ENCODE measurements around the gene SLC22A1. TPM values are rescaled to one million over a fixed set of nuclear protein-coding genes. Genes with fewer than 3 reads are reported as not detected.

SLC22A1 gene
- total RNA-seq, 4 donors from 2014 or later = 0.26 to 0.52 (median 0.33) TPM; not detected in 1

DNA sequence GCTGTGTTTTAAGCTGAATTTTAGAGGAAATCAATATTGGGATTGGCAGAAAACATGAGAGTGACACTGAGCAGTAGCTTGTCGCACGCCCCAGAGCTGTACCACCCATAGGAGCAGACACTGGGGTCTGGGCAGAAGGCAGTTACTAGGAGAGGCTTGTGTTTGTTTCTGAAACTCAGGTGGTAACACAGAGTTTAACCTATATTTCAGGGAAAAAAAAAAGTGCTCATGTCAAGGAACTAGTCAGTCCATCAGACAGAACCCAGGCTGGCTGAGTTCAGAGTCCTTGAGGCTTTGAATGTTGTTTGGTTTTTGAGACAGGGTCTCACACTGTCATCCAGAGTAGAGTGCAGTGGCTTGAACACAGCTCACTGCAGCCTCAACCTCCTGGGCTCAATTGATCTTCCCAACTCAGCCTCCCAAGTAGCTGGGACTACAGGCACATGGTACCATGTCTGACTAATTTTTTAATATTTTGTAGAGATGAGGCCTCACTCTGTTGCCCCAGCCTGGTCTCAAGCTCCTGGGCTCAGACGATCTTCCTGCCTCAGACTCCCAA, 6.6 kb downstream of the SLC22A1 start:
- intact Hi-C loops (cut with DNase I) = no loop called here
- Histone ChIP-seq H3K27me3 (no peaks in the 10 kb centered on the region), H3K4me1 (no peaks in the 10 kb centered on the region), H3K9me3 (no peaks in the 10 kb centered on the region), H3K36me3 (no peaks in the 10 kb centered on the region), H3K27ac (replicated peaks in 1 of 4) (no peak overlapping the region), H3K4me3 (no peak overlapping the region)
- TF ChIP-seq, protein P1, sequence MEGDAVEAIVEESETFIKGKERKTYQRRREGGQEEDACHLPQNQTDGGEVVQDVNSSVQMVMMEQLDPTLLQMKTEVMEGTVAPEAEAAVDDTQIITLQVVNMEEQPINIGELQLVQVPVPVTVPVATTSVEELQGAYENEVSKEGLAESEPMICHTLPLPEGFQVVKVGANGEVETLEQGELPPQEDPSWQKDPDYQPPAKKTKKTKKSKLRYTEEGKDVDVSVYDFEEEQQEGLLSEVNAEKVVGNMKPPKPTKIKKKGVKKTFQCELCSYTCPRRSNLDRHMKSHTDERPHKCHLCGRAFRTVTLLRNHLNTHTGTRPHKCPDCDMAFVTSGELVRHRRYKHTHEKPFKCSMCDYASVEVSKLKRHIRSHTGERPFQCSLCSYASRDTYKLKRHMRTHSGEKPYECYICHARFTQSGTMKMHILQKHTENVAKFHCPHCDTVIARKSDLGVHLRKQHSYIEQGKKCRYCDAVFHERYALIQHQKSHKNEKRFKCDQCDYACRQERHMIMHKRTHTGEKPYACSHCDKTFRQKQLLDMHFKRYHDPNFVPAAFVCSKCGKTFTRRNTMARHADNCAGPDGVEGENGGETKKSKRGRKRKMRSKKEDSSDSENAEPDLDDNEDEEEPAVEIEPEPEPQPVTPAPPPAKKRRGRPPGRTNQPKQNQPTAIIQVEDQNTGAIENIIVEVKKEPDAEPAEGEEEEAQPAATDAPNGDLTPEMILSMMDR (IDR thresholded peaks at IDR 0.05) = no peak
- no peak for TF ChIP-seq EP300 (IDR thresholded peaks at IDR 0.05)
- WGBS = 95% methylated on average over 3 of the region's 3 CpGs
- DNase-seq (ENCODE audit: extremely low spot score) = no peak

DNA sequence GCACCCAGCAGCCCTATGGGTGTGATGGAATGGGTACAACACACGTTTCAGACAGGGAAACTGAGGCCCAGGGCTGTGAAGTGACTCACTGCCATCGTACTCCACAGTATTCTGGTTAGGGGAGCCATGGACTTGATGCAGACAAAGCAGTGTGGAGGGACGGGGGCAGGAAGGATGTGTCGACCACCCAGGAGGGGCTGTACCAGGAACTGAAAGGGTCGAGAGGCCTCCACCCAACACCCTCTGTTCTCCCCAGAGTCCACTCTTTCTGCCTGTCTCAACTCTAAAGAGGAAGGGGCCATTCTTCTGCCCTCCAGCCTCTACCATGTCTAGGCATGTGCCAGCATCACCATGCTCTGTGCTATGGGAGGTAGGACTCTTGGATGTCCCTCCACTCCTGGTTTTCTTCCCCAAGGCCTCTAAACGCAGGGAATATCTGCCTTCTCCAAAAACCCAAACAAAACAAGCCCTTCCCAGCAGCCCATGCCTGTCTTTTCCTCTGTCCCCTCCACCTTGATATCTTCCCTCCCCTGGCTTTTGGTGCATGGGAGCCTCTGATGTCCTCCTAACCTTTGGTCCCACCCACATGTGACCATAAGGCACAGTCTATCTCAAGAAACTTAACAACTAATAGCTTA, 7.4 kb downstream of the SLC22A1 start:
- TF ChIP-seq POLR2A (IDR thresholded peaks at IDR 0.05; ENCODE audit: low read depth) (no peak), POLR2AphosphoS5 (IDR thresholded peaks at IDR 0.05) (no peak), EP300 (IDR thresholded peaks at IDR 0.05) (no peak)
- TF ChIP-seq, protein P1 (IDR thresholded peaks at IDR 0.05) = no peak
- intact Hi-C loops (cut with DNase I) = no loop called here
- H3K27ac ChIP-seq (replicated peaks in 1 of 4) = no peak overlapping the region
- no peak overlapping the region for H3K4me3 ChIP-seq
- 69% methylated on average over 6 of the region's 6 CpGs for WGBS
- H3K27me3 ChIP-seq = no peaks in the 10 kb centered on the region
- no peaks in the 10 kb centered on the region for H3K36me3 ChIP-seq
- no peak for DNase-seq (ENCODE audit: extremely low spot score)
- no peaks in the 10 kb centered on the region for H3K9me3 ChIP-seq
- no peaks in the 10 kb centered on the region for H3K4me1 ChIP-seq

DNA sequence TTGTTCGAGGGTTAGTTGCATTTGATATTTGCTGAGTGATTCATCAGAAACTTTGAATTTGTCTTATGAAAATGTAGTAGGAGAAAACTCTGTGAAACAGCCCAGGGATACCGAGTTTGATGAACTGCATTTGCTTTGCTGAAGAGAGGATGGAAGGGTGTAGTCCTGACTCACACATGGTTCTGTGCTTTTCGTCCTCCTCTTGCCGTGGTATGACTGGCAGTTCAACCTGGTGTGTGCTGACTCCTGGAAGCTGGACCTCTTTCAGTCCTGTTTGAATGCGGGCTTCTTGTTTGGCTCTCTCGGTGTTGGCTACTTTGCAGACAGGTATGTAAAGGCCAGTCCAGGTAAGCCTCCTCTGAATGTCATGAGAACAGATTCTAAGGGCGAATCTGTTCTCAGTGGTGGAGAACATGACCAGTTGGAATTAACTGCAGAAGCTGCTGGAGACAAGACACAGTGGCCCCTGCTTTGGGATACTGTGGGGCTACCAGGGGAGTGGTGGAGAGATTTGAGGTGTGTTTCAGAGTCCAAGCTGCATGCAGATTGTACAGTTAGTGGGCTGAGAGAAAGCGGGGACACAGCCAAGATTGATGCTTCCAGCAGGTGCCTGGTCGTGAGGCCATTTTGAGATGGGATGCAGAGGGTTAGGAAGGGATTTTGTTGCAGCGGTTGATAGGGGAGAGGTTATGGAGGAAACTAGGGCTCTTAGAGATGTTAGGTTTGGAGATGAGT, 8.4 kb downstream of the SLC22A1 start:
- no peaks in the 10 kb centered on the region for H3K4me1 ChIP-seq
- 90% methylated on average over 10 of the region's 10 CpGs for WGBS
- TF ChIP-seq POLR2AphosphoS5 (IDR thresholded peaks at IDR 0.05) (no peak), POLR2A (IDR thresholded peaks at IDR 0.05; ENCODE audit: low read depth) (no peak), EP300 (IDR thresholded peaks at IDR 0.05) (no peak)
- TF ChIP-seq, protein P1 (IDR thresholded peaks at IDR 0.05) = no peak
- no peaks in the 10 kb centered on the region for H3K36me3 ChIP-seq
- H3K27ac ChIP-seq (replicated peaks in 1 of 4) = no peak overlapping the region
- no peaks in the 10 kb centered on the region for H3K9me3 ChIP-seq
- intact Hi-C loops (cut with DNase I) = no loop called here
- DNase-seq (ENCODE audit: extremely low spot score) = no peak
- no peaks in the 10 kb centered on the region for H3K27me3 ChIP-seq
- H3K4me3 ChIP-seq = no peak overlapping the region

DNA sequence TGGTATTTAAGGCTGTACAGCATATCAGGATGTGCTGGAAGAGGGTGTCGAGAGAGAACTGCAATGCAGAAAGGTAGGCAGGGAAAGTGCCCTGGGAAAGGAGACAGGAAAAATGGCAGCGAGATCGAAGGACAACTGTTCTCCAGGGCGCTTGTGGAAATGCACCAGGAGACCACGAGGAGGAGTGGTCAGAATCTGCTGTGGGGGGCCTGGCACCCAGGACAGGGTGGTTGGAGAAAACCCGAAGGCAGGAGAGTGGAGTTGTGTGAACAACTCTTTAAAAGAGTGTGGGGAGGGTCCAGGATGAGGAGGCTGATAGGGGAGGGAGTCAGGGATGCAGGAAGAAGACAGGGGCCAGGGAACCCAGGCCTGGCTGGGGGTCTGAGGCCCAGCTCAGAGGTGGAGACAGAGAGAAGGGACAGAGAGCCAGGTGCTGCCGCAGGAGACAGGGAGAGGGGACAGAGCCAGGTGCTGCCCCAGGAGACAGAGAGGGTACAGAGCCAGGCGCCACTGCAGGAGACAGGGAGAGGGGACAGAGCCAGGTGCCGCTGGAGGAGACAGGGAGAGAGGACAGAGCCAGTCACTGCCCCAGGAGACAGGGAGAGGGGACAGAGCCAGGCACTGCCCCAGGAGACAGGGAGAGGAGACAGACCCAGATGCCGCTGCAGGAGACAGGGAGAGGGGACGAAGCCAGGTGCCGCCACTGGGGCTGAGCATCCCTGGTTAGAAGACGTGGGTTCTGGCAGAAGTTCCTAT, 9.3 kb downstream of the SLC22A1 start:
- intact Hi-C loops (cut with DNase I) = no loop called here

More for the DNA sequence above, 9.3 kb downstream of the SLC22A1 start:
- Histone ChIP-seq H3K27ac (replicated peaks in 1 of 4) (no peak overlapping the region), H3K4me1 (no peaks in the 10 kb centered on the region), H3K27me3 (no peaks in the 10 kb centered on the region), H3K9me3 (no peaks in the 10 kb centered on the region), H3K36me3 (no peaks in the 10 kb centered on the region), H3K4me3 (no peak overlapping the region)
- DNase-seq (ENCODE audit: extremely low spot score) = no peak
- TF ChIP-seq EP300 (IDR thresholded peaks at IDR 0.05) (no peak), POLR2AphosphoS5 (IDR thresholded peaks at IDR 0.05) (no peak), POLR2A (IDR thresholded peaks at IDR 0.05; ENCODE audit: low read depth) (no peak)
- TF ChIP-seq, protein P1 (IDR thresholded peaks at IDR 0.05) = no peak
- 90% methylated on average over 13 of the region's 13 CpGs for WGBS
